Type B pancreatic cell (in vitro differentiated cells): ENCODE data around the gene GGT5. TPM values are rescaled to one million over a fixed set of nuclear protein-coding genes. Genes with fewer than 3 reads are reported as not detected.
"Not testable (repeated sequence)": the region's sequence is repeated elsewhere in the genome, so short reads cannot be mapped to it uniquely, and the experiment has no call there.

Experiments
- DNase-seq: peaks from one replicate; pipeline ENCODE4 v3.0.0; 2021; ENCODE audit warnings: mixed read lengths; ENCODE audit not compliant: unreplicated experiment; ENCODE audit errors: extremely low spot score
- H3K27ac Mint-ChIP-seq: 2 replicates; pipeline ENCODE4 v1.8.0; 2021; ENCODE audit warnings: mild to moderate bottlenecking, mixed read lengths
- H3K27me3 Mint-ChIP-seq: 2 replicates; pipeline ENCODE4 v1.8.0; 2021; ENCODE audit warnings: mixed read lengths
- H3K36me3 Mint-ChIP-seq: 2 replicates; pipeline ENCODE4 v1.8.0; 2021; ENCODE audit warnings: mixed read lengths
- H3K4me1 Mint-ChIP-seq: one replicate; pipeline ENCODE4 v1.8.0; 2021; ENCODE audit warnings: mixed read lengths; ENCODE audit not compliant: unreplicated experiment
- H3K4me3 Mint-ChIP-seq: 2 replicates; pipeline ENCODE4 v1.8.0; 2021; ENCODE audit warnings: mild to moderate bottlenecking, mixed read lengths
- H3K9me3 Mint-ChIP-seq: 2 replicates; pipeline ENCODE4 v1.8.0; 2021; ENCODE audit warnings: mixed read lengths
- total RNA-seq: library from RNA; stranded (reverse); gene quantifications from 2 replicates; pipeline ENCODE4 v1.2.1, GENCODE V29; 2021; ENCODE audit warnings: low replicate concordance
- TF ChIP-seq, protein P1 (sequence below): fragments of 200-600 bp; sonication (generic); conservative IDR thresholded peaks from 2 replicates; pipeline ENCODE4 v1.5.0; 2021; ENCODE audit warnings: antibody characterized with exemption, mild to moderate bottlenecking

GGT5 gene
- total RNA-seq, 1 donor from 2014 or later, result 0.80 TPM

DNA sequence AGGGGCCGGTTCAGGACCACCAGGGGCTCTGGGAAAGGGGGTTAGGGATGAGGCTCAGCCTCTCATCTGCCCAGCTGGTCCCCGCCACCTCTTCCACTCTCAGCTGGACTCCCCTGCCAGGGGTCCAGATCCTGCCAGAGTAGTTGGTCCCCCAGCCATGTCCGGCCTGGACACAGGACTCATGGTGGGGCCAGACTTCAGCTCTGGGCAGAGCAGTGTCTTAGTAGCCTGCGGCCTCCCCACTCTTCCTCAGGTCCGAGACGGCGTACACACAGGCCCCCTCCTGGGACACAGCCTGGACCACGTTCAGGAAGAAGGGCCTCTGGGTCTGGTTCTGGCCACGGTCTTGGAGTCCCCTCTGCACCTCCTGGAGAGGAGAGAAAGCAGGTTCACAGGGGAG lies 25.1 kb downstream of the GGT5 start:
- DNase-seq, result no peak
- Mint-ChIP-seq H3K4me1 (no peaks in the 10 kb centered on the region), H3K27ac (no peak overlapping the region), H3K36me3 (no peaks in the 10 kb centered on the region), H3K27me3 (no peaks in the 10 kb centered on the region), H3K4me3 (no peak overlapping the region), H3K9me3 (no peaks in the 10 kb centered on the region)
- TF ChIP-seq, protein P1, sequence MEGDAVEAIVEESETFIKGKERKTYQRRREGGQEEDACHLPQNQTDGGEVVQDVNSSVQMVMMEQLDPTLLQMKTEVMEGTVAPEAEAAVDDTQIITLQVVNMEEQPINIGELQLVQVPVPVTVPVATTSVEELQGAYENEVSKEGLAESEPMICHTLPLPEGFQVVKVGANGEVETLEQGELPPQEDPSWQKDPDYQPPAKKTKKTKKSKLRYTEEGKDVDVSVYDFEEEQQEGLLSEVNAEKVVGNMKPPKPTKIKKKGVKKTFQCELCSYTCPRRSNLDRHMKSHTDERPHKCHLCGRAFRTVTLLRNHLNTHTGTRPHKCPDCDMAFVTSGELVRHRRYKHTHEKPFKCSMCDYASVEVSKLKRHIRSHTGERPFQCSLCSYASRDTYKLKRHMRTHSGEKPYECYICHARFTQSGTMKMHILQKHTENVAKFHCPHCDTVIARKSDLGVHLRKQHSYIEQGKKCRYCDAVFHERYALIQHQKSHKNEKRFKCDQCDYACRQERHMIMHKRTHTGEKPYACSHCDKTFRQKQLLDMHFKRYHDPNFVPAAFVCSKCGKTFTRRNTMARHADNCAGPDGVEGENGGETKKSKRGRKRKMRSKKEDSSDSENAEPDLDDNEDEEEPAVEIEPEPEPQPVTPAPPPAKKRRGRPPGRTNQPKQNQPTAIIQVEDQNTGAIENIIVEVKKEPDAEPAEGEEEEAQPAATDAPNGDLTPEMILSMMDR, result no peak

DNA sequence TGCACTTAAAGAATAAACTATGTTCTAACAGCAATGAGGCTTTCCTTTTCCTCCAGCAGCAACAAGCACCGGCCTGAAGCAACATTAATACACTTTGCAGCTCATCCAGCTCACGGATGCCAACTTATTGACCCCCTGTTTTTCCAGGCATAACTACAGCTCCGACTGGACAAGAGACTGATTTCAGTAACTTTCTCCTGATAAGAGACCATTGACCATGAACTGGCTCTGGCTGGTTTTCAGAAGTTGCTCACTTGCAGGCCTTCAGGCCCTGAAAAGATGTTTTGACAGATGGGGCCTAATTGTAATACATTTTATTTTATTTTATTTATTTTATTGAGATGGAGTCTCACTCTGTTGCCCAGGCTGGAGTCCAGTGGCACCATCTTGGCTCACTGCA lies 27.5 kb downstream of the GGT5 start:
- H3K27ac Mint-ChIP-seq, result no peak overlapping the region
- no peak overlapping the region for H3K4me3 Mint-ChIP-seq
- no peaks in the 10 kb centered on the region for H3K27me3 Mint-ChIP-seq
- H3K9me3 Mint-ChIP-seq, result no peaks in the 10 kb centered on the region
- H3K36me3 Mint-ChIP-seq, result no peaks in the 10 kb centered on the region
- no peak for DNase-seq
- peaks cover 3% of the 10 kb centered on the region for H3K4me1 Mint-ChIP-seq
- TF ChIP-seq, protein P1, result no peak

DNA sequence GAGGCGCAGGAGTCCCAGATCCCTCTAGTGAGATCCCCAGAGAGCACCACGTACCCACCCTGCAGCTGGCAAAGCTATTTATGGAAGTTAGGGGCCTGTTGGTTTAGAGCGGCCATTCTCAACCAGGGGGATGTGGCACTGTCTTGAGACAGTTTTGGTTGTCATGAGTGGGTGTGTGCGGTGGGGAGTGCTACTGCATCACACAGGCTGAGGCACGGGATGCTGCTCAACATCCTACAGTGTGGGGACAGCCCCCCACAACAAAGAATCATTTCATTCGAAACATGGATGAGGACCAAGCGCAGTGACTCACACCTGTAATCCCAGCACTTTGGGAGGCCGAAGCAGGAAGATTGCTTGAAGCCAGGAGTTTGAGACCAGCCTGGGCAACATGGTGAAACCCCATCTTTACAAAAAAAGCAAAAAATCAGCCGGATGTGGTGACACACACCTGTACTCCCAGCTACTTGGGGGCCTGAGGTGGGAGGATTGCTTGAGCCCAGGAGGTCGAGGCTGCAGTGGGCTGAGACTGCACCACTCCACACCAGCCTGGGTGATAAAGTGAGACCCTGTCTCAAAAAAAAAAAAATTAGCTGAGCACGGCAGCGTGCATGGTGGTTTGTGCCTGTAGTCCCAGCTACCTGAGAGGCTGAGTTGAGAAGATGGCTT lies 28.2 kb downstream of the GGT5 start:
- no peak for DNase-seq
- no peaks in the 10 kb centered on the region for H3K27me3 Mint-ChIP-seq
- H3K4me1 Mint-ChIP-seq, result peaks cover 3% of the 10 kb centered on the region
- no peak overlapping the region for H3K4me3 Mint-ChIP-seq
- H3K27ac Mint-ChIP-seq, result no peak overlapping the region
- no peaks in the 10 kb centered on the region for H3K36me3 Mint-ChIP-seq
- H3K9me3 Mint-ChIP-seq, result no peaks in the 10 kb centered on the region
- TF ChIP-seq, protein P1, result no peak

DNA sequence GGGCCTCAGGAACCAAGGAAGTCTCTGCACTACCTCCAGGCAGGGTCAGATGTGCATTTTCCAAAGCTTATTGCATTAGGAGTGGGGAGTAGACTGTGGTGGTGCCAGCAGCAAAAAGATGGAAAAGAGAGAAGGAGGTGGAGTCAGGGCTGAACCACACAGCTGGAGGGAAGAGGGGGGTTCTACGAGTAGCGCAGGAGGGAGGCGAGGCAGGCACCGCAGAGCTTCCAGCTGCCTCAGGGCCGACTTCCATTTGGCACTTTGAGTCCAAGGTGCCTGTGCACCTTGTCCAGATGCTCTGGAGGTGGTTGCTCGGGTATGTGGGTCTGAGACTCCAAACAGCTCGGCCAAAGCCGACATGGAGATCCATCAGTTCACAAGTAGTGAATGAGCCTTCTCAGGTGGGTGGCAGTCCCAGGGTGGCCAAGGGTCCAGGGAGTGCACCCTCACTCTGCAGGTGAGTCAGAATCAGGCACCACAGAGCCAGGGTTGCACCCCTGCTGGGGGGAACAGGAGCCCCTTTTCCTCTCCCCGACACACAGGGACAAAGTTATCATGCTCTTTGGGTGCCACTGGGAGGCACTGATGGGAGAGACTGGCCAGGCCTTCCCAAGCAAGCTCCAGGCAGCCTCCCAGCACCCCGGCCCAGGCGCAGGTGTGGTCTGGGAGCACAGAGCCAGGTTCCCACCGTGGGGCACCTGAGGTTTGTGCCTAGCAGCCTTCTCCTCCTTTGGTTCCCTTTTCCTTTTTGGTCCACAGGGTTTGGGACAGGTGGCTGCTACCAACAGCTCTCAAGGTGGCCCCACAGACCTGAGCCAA lies 30.2 kb downstream of the GGT5 start:
- Mint-ChIP-seq H3K36me3 (no peaks in the 10 kb centered on the region), H3K9me3 (no peaks in the 10 kb centered on the region), H3K27me3 (no peaks in the 10 kb centered on the region), H3K4me3 (no peak overlapping the region), H3K4me1 (peaks cover 3% of the 10 kb centered on the region), H3K27ac (no peak overlapping the region)
- TF ChIP-seq, protein P1, result no peak
- DNase-seq, result no peak

DNA sequence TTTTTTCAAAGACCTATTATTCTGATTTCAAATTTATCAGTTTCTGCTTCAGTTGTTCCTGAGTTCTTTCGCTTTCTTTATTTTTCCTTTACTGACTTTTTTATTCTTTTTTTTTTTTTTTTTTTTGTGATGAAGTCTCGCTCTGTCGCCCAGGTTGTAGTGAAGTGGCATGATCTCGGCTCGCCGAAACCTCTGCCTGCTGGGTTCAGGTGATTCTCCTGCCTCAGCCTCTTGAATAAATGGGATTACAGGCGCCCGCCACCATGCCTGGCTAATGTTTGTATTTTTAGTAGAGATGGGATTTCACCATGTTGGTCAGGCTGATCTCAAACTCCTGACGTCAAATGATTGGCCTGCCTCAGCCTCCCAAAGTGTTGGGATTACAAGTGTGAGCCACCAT lies 31.8 kb downstream of the GGT5 start:
- not testable (repeated sequence) for H3K4me3 Mint-ChIP-seq, H3K27ac Mint-ChIP-seq, H3K27me3 Mint-ChIP-seq, H3K36me3 Mint-ChIP-seq, DNase-seq, H3K4me1 Mint-ChIP-seq, H3K9me3 Mint-ChIP-seq

DNA sequence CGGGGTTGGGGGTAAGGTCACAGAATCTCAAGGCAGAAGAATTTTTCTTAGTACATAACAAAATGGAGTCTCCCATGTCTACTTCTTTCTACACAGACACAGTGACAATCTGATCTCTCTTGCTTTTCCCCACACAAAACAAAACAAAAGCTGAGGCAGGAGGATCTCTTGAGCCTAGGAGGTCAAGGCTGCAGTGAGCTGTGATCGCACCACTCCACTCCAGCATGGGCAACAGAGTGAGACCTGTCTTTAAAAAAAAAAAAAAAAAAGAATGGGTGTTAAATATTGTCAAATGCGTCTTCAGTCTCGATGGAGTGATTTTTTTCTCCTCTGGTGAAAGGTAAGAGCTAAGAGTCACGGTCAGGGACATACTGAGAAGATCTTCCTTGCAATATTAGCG lies 33.2 kb downstream of the GGT5 start:
- H3K9me3 Mint-ChIP-seq, H3K27me3 Mint-ChIP-seq, H3K36me3 Mint-ChIP-seq, H3K27ac Mint-ChIP-seq, DNase-seq, H3K4me3 Mint-ChIP-seq: not testable (repeated sequence)
- H3K4me1 Mint-ChIP-seq, result peaks cover 14% of the 10 kb centered on the region

DNA sequence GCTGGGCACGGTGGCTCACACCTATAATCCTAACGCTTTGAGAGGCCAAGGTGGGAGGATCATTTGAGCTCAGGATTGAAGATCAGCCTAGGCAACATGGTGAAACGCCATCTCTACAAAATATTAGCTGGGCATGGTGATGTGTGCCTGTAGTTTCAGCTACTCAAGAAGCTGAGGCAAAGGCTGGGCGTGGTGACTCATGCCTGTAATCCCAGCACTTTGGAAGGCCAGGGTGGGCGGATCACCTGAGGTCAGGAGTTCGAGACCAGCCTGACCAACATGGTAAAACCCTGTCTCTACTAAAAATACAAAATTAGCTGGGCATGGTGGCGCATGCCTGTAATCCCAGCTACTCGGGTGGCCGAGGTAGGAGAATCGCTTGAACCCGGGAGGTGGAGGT lies 34.5 kb downstream of the GGT5 start:
- H3K4me3 Mint-ChIP-seq, H3K27me3 Mint-ChIP-seq, DNase-seq, H3K36me3 Mint-ChIP-seq, H3K27ac Mint-ChIP-seq, H3K9me3 Mint-ChIP-seq: not testable (repeated sequence)
- peaks cover 14% of the 10 kb centered on the region for H3K4me1 Mint-ChIP-seq
